BJ (cell line): ENCODE results near the gene PNPLA6. TPM values are rescaled to one million over a fixed set of nuclear protein-coding genes. Genes with fewer than 3 reads are reported as not detected.

ENCODE experiments used
- CTCF ChIA-PET: fragments of 350-600 bp; formaldehyde crosslinking; extraction: SDS; loops from one replicate; lab custom pipeline; 2021; ENCODE audit warnings: antibody characterized with exemption, inconsistent platforms; lab: Yijun Ruan, JAX
- POLR2A ChIA-PET: fragments of 300-600 bp; sonication (Branson Sonifier 250); formaldehyde crosslinking; extraction: SDS; loops from one replicate; lab custom pipeline; 2021; ENCODE audit warnings: antibody characterized with exemption; lab: Charles Lee
- DNase-seq: peaks from one replicate; pipeline ENCODE4 v3.0.0-alpha.2; 2011; ENCODE audit warnings: low read depth
- H3K27me3 ChIP-seq: 2 replicates; pipeline ENCODE4 v1.6.0; 2011; ENCODE audit warnings: low read length; ENCODE audit not compliant: control insufficient read depth, insufficient read depth
- H3K36me3 ChIP-seq: 2 replicates; pipeline ENCODE4 v1.5.1; 2011; ENCODE audit warnings: low read length; ENCODE audit not compliant: control insufficient read depth, insufficient read depth
- H3K4me3 ChIP-seq: 2 replicates; pipeline ENCODE4 v1.5.1; 2011; ENCODE audit warnings: low read depth, mild to moderate bottlenecking, control low read depth, low read length
- polyA plus RNA-seq: library from polyadenylated mRNA; depleted of rRNA; stranded (reverse); fragments of >200 nt; gene quantifications from 2 replicates; pipeline ENCODE4 v1.2.3, GENCODE V29; 2011
- TF ChIP-seq, protein P1 (sequence below): IDR thresholded peaks from 2 replicates; pipeline ENCODE4 v1.5.1; 2011; ENCODE audit warnings: low read depth, mild to moderate bottlenecking, control low read depth, inconsistent platforms, low read length, moderate library complexity; ENCODE audit not compliant: insufficient read depth

Gene PNPLA6
- polyA plus RNA-seq, 1 experiment = 55.1 TPM

DNA sequence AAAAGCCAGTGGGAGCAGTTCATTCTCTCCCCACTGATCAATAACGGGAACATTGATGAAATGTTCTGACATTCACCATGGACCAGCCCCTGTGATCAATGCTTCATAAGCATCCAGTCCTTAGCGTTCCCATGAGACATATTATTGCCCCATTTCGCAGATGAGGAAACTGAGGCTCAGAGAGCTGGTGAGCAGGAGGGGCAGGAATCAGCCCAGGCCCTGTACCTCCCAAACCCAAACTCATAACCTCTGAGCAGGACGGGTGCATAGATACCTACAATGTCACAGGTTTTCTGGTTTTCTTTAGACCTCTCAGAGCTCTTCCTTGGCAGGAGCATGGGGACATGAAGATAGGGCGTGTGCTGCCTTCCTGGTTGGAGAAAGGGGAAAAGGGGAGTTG lies 11.0 kb upstream of the PNPLA6 start:
- ChIA-PET POLR2A (no interaction called here), CTCF (no interaction called here)
- no peak overlapping the region for H3K4me3 ChIP-seq
- DNase-seq = no peak
- H3K36me3 ChIP-seq = peaks cover 13% of the 10 kb centered on the region
- TF ChIP-seq, protein P1, sequence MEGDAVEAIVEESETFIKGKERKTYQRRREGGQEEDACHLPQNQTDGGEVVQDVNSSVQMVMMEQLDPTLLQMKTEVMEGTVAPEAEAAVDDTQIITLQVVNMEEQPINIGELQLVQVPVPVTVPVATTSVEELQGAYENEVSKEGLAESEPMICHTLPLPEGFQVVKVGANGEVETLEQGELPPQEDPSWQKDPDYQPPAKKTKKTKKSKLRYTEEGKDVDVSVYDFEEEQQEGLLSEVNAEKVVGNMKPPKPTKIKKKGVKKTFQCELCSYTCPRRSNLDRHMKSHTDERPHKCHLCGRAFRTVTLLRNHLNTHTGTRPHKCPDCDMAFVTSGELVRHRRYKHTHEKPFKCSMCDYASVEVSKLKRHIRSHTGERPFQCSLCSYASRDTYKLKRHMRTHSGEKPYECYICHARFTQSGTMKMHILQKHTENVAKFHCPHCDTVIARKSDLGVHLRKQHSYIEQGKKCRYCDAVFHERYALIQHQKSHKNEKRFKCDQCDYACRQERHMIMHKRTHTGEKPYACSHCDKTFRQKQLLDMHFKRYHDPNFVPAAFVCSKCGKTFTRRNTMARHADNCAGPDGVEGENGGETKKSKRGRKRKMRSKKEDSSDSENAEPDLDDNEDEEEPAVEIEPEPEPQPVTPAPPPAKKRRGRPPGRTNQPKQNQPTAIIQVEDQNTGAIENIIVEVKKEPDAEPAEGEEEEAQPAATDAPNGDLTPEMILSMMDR = no peak
- no peaks in the 10 kb centered on the region for H3K27me3 ChIP-seq

DNA sequence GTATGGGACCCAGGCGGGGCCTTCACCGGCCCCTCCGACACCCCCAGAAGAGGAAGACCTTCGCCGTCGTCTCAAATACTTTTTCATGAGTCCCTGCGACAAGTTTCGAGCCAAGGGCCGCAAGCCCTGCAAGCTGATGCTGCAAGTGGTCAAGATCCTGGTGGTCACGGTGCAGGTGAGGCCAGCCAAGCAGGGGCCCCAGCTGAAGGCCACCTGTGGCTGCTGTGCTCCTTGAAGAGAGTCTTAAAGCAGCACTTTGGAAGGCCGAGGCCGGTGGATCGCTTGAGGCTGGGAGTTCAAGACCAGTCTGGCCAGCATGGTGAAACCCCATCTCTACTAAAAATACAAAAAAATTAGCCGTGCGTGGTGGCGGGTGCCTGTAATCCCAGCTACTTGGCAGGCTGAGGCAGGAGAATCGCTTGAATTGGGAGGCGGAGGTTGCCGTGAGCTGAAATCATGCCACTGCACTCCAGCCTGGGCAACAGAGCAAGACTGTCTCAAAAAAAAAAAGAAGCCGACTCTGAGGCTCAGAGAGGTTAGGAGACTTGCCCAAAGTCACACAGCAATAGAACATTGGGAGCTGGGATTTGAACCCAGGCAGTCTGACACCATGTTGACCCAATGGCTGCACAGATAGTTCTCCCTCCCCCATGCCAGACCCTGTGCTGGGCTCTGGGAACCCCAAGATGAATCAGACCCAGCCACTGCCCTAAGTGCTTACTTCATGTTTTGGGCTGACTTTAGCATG lies 10.4 kb upstream of the PNPLA6 start:
- TF ChIP-seq, protein P1 = no peak
- POLR2A ChIA-PET = no interaction called here

DNA sequence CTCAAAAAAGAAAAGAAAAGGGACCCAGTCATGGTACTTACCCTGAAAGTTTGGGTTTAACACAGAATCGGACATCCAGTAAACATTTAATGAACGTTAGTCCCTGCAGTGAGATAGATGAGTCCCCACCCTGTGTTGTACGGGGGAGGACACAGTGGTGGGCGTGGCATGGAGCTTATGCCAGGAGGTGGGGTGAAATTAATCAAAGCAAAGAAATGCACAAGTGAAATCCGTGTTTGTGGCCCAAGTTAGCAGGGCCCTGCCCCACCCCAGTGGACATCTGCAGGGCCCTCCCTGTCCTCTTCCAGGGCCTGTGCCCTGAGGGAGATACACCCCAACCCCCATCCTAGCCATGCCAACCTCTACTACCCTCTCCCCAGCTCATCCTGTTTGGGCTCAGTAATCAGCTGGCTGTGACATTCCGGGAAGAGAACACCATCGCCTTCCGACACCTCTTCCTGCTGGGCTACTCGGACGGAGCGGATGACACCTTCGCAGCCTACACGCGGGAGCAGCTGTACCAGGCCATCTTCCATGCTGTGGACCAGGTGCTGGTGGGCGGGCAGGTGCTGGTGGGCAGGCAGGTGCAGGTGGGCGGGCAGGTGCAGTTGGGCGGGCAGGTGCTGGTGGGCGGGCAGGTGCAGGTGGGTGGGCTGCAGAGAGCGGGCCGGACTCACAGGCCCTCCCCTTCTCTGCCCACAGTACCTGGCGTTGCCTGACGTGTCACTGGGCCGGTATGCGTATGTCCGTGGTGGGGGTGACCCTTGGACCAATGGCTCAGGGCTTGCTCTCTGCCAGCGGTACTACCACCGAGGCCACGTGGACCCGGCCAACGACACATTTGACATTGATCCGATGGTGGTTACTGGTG lies 9.2 kb upstream of the PNPLA6 start:
- Histone ChIP-seq H3K36me3 (peaks cover 9% of the 10 kb centered on the region), H3K4me3 (no peak overlapping the region), H3K27me3 (no peaks in the 10 kb centered on the region)
- POLR2A ChIA-PET = no interaction called here
- CTCF ChIA-PET = no interaction called here
- TF ChIP-seq, protein P1 = no peak
- no peak for DNase-seq

More for the DNA sequence above, 10.4 kb upstream of the PNPLA6 start:
- H3K4me3 ChIP-seq = no peak overlapping the region
- CTCF ChIA-PET = no interaction called here
- no peaks in the 10 kb centered on the region for H3K27me3 ChIP-seq
- peaks cover 13% of the 10 kb centered on the region for H3K36me3 ChIP-seq
- DNase-seq = no peak

DNA sequence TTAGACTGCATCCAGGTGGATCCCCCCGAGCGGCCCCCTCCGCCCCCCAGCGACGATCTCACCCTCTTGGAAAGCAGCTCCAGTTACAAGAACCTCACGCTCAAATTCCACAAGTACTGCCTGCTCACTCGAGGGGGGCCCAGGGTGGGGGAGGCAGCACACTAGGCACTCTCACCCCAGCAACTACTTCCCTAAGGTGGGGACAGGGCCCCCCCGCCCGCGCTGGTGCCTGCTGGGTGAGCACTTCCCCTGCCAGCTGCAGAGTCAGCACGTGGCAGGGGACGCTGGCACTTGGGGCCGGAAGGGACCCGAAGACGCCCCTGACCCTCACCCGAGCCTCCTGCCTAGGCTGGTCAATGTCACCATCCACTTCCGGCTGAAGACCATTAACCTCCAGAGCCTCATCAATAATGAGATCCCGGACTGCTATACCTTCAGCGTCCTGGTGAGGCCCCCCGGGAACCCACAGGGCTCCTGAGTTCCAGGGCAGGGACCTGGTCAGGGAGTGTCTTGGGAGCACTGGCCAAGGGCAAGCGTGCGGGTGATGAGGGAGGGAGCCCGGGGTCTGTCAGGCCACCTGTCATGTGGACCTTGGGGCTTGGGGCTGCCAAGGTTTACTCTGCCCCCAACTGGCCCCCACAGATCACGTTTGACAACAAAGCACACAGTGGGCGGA lies 7.9 kb upstream of the PNPLA6 start:
- no peak for DNase-seq
- Histone ChIP-seq H3K4me3 (no peak overlapping the region), H3K27me3 (no peaks in the 10 kb centered on the region), H3K36me3 (peaks cover 9% of the 10 kb centered on the region)
- TF ChIP-seq, protein P1 = no peak
- ChIA-PET CTCF (no interaction called here), POLR2A (no interaction called here)

DNA sequence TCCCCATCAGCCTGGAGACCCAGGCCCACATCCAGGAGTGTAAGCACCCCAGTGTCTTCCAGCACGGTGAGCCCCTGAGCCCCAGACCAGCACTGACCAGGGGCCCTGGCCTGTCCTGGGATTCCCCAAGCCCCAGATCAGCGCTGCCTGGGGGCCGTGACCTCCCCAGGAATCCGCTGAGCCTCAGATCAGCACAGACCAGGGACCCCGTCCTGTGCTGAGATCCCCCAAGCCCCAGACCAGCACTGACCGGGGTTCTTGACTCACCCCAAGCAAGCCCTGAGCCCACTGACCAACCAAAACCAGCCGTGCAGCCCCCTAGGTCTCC lies 7.4 kb upstream of the PNPLA6 start:
- Histone ChIP-seq H3K4me3 (no peak overlapping the region), H3K27me3 (no peaks in the 10 kb centered on the region), H3K36me3 (peaks cover 9% of the 10 kb centered on the region)
- TF ChIP-seq, protein P1 = no peak
- POLR2A ChIA-PET = no interaction called here
- no peak for DNase-seq
- CTCF ChIA-PET = no interaction called here
